HEK293 (cell line): ENCODE results near the gene NFKB1.

Experiments used
- CTCF ChIA-PET: fragments of 350-600 bp; formaldehyde crosslinking; extraction: SDS; loops from one replicate; lab custom pipeline; 2021; ENCODE audit warnings: antibody characterized with exemption; lab: Yijun Ruan, JAX
- POLR2A ChIA-PET: fragments of 300-600 bp; formaldehyde crosslinking; extraction: SDS; loops from one replicate; lab custom pipeline; 2020; ENCODE audit warnings: antibody characterized with exemption, inconsistent platforms; lab: Yijun Ruan, JAX
- H3K27ac ChIP-seq: fragments of 200-500 bp; sonication (Bioruptor generic); 2 replicates; pipeline ENCODE4 v1.5.1; 2014; ENCODE audit warnings: low read depth, low read length, control low read depth, inconsistent platforms; ENCODE audit errors: extremely low read depth
- H3K36me3 ChIP-seq, 2 experiments: fragments of 200-500 bp in 1 of 2; sonication (Bioruptor generic) in 1 of 2; 1 replicate in 1 of 2; 2 replicates in 1 of 2; pipeline ENCODE4 v1.5.1; 2014 to 2017; ENCODE audit warnings: inconsistent platforms in 2 of 2, low read length in 2 of 2; ENCODE audit not compliant: control insufficient read depth in 2 of 2, insufficient read depth in 1 of 2
- H3K4me1 ChIP-seq: fragments of 200-500 bp; sonication (Bioruptor generic); 2 replicates; pipeline ENCODE4 v1.5.1; 2014; ENCODE audit warnings: mild to moderate bottlenecking, low read length, inconsistent platforms; ENCODE audit not compliant: control insufficient read depth, insufficient read depth
- H3K4me3 ChIP-seq: 2 replicates; pipeline ENCODE4 v1.5.1; 2011; ENCODE audit warnings: low read depth, mild to moderate bottlenecking, control low read depth, low read length, moderate library complexity
- H3K9me3 ChIP-seq: fragments of 200-500 bp; sonication (Bioruptor generic); 2 replicates; pipeline ENCODE4 v1.5.1; 2014; ENCODE audit warnings: low read depth, low read length, inconsistent platforms; ENCODE audit not compliant: control insufficient read depth, insufficient read depth
- GFI1B ChIP-seq: fragments of 450-650 bp; formaldehyde crosslinking; IDR thresholded peaks from 2 replicates; pipeline ENCODE4 v1.5.1; 2016; ENCODE audit warnings: missing biosample characterization, missing genetic modification characterization
- KLF8 ChIP-seq: fragments of 450-650 bp; formaldehyde crosslinking; IDR thresholded peaks from 2 replicates; pipeline ENCODE4 v1.5.1; 2016; ENCODE audit warnings: missing biosample characterization, missing genetic modification characterization
- OVOL3 ChIP-seq: fragments of 450-650 bp; formaldehyde crosslinking; IDR thresholded peaks from 2 replicates; pipeline ENCODE4 v1.5.1; 2016; ENCODE audit warnings: missing biosample characterization, missing genetic modification characterization
- REPIN1 ChIP-seq: fragments of 450-650 bp; formaldehyde crosslinking; IDR thresholded peaks from 2 replicates; pipeline ENCODE4 v1.5.1; 2017; ENCODE audit warnings: missing biosample characterization, missing genetic modification characterization, low read depth
- ZBTB8A ChIP-seq: fragments of 450-650 bp; formaldehyde crosslinking; IDR thresholded peaks from 2 replicates; pipeline ENCODE4 v1.5.1; 2016; ENCODE audit warnings: missing biosample characterization, missing genetic modification characterization
- ZNF354C ChIP-seq: fragments of 450-650 bp; formaldehyde crosslinking; IDR thresholded peaks from 2 replicates; pipeline ENCODE4 v1.5.1; 2016; ENCODE audit warnings: missing biosample characterization, missing genetic modification characterization, low read depth, borderline replicate concordance
- ZNF423 ChIP-seq: fragments of 450-650 bp; formaldehyde crosslinking; IDR thresholded peaks from 2 replicates; pipeline ENCODE4 v1.5.1; 2016; ENCODE audit warnings: missing biosample characterization, missing genetic modification characterization
- ZNF560 ChIP-seq: fragments of 450-650 bp; formaldehyde crosslinking; IDR thresholded peaks from 2 replicates; pipeline ENCODE4 v1.5.1; 2017; ENCODE audit warnings: missing biosample characterization, missing genetic modification characterization, borderline replicate concordance
- ZNF660 ChIP-seq: fragments of 450-650 bp; IDR thresholded peaks from 2 replicates; pipeline ENCODE4 v1.5.1; 2018; ENCODE audit warnings: missing biosample characterization, mild to moderate bottlenecking, missing genetic modification characterization
- ZNF670 ChIP-seq: fragments of 450-650 bp; formaldehyde crosslinking; IDR thresholded peaks from 2 replicates; pipeline ENCODE4 v1.5.1; 2016; ENCODE audit warnings: missing biosample characterization, missing genetic modification characterization, low read depth
- TF ChIP-seq, protein P1 (sequence below): fragments of 450-650 bp; formaldehyde crosslinking; IDR thresholded peaks from 2 replicates; pipeline ENCODE4 v1.5.1; 2017; ENCODE audit warnings: missing biosample characterization, missing genetic modification characterization
- TF ChIP-seq, protein P2 (sequence below): fragments of 450-650 bp; formaldehyde crosslinking; IDR thresholded peaks from 2 replicates; pipeline ENCODE4 v1.5.1; 2016; ENCODE audit warnings: missing biosample characterization, missing genetic modification characterization
- TF ChIP-seq, protein P3 (sequence below): fragments of 450-650 bp; formaldehyde crosslinking; IDR thresholded peaks from 2 replicates; pipeline ENCODE4 v1.5.1; 2016; ENCODE audit warnings: missing biosample characterization, missing genetic modification characterization, low read depth

The NFKB1 gene

DNA sequence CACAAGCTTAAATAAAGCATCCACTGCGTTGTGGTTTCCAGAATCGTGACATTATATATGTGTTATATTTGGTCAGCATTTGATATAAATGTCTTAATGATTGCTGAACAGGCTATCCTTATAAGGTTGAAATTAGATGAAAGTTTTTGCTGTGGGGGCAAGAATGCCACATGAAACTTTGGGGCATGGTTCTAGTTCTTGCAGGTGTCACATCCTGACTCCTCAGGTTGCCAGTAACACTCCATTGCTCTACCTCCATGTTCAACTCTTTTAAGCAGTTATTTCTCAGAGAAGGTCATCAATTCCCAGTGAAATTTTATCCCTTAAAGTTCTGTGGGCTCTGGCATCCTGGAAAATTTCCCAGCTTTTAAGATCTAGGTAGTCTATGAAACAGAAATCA, 33.7 kb downstream of the NFKB1 start:
- H3K4me3 ChIP-seq: no peak overlapping the region
- H3K27ac ChIP-seq: no peak overlapping the region
- ChIA-PET CTCF (no interaction called here), POLR2A (no interaction called here)
- no peaks in the 10 kb centered on the region for H3K9me3 ChIP-seq
- no peaks in the 10 kb centered on the region for H3K4me1 ChIP-seq
- no peak for TF ChIP-seq OVOL3 (tag by site-specific recombination)
- TF ChIP-seq, protein P1, sequence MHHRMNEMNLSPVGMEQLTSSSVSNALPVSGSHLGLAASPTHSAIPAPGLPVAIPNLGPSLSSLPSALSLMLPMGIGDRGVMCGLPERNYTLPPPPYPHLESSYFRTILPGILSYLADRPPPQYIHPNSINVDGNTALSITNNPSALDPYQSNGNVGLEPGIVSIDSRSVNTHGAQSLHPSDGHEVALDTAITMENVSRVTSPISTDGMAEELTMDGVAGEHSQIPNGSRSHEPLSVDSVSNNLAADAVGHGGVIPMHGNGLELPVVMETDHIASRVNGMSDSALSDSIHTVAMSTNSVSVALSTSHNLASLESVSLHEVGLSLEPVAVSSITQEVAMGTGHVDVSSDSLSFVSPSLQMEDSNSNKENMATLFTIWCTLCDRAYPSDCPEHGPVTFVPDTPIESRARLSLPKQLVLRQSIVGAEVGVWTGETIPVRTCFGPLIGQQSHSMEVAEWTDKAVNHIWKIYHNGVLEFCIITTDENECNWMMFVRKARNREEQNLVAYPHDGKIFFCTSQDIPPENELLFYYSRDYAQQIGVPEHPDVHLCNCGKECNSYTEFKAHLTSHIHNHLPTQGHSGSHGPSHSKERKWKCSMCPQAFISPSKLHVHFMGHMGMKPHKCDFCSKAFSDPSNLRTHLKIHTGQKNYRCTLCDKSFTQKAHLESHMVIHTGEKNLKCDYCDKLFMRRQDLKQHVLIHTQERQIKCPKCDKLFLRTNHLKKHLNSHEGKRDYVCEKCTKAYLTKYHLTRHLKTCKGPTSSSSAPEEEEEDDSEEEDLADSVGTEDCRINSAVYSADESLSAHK (tag by site-specific recombination): no peak
- TF ChIP-seq ZNF660 (tag by site-specific recombination): peak; percentile 44; the same call in 1 of the 2 replicates
- H3K36me3 ChIP-seq: no peaks in the 10 kb centered on the region

DNA sequence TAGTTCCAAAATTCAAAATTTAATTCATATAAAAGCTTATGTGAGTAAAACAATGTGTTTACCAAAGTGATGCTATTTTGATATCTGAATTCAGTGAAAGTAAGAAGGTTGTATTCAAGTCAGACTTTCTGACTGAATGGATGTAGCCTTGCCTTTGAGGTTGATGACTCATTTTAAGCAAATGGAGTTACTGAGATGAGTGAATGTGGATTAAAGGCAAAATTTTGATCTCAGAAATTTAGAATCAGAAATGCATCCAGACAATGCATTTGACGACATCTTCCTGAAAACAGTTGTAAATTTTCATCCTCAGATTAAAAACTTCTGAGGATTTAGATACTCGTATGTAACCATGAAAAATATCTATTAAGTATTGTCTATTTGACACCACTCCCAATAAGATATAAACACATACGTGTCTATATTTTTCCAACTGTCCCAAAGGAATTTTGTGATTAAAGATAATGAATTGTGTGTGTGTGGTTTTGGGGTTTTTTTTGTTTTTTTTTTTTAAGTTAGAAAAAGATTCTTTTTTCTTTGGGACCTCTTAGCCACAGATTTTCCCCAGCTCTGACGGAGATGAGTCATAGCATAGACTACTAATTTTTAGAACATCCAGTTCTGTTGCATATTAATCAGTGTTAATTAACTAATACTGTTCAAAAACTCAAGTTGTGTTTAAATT, 34.4 kb downstream of the NFKB1 start:
- ChIA-PET CTCF (no interaction called here), POLR2A (no interaction called here)
- Histone ChIP-seq H3K9me3 (no peaks in the 10 kb centered on the region), H3K4me3 (no peak overlapping the region), H3K27ac (no peak overlapping the region), H3K36me3 (no peaks in the 10 kb centered on the region), H3K4me1 (no peaks in the 10 kb centered on the region)
- TF ChIP-seq ZNF670 (no peak), ZBTB8A (tag by site-specific recombination) (no peak), GFI1B (tag by site-specific recombination) (no peak)

DNA sequence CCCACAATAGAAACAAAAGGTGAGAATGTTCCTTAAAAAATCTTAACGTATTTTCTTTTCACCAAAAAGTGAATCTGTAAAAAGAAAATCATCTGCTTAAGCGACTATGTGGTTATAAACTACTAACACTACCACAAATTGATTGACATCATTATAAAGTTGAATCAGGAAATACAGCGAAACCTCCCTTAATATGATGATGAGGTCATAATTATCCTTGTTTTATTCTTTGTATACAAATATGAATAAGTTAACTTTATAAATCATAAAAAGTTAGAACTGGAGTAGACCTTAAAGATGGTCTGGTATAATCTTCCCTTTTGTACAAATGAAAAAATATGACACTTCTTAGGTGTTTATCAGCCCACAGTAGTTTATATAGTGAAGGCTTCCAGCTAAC, 35.6 kb downstream of the NFKB1 start:
- Histone ChIP-seq H3K36me3 (no peaks in the 10 kb centered on the region), H3K9me3 (no peaks in the 10 kb centered on the region), H3K4me3 (no peak overlapping the region), H3K4me1 (no peaks in the 10 kb centered on the region), H3K27ac (no peak overlapping the region)
- CTCF ChIA-PET: no interaction called here
- POLR2A ChIA-PET: no interaction called here
- TF ChIP-seq ZNF423 (no peak), ZNF354C (tag by site-specific recombination) (no peak)
- TF ChIP-seq, protein P2, sequence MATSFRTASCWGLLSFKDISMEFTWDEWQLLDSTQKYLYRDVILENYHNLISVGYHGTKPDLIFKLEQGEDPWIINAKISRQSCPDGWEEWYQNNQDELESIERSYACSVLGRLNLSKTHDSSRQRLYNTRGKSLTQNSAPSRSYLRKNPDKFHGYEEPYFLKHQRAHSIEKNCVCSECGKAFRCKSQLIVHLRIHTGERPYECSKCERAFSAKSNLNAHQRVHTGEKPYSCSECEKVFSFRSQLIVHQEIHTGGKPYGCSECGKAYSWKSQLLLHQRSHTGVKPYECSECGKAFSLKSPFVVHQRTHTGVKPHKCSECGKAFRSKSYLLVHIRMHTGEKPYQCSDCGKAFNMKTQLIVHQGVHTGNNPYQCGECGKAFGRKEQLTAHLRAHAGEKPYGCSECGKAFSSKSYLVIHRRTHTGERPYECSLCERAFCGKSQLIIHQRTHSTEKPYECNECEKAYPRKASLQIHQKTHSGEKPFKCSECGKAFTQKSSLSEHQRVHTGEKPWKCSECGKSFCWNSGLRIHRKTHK (tag by site-specific recombination): no peak
- TF ChIP-seq, protein P3, sequence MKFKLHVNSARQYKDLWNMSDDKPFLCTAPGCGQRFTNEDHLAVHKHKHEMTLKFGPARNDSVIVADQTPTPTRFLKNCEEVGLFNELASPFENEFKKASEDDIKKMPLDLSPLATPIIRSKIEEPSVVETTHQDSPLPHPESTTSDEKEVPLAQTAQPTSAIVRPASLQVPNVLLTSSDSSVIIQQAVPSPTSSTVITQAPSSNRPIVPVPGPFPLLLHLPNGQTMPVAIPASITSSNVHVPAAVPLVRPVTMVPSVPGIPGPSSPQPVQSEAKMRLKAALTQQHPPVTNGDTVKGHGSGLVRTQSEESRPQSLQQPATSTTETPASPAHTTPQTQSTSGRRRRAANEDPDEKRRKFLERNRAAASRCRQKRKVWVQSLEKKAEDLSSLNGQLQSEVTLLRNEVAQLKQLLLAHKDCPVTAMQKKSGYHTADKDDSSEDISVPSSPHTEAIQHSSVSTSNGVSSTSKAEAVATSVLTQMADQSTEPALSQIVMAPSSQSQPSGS (tag by site-specific recombination): peak; percentile 68

DNA sequence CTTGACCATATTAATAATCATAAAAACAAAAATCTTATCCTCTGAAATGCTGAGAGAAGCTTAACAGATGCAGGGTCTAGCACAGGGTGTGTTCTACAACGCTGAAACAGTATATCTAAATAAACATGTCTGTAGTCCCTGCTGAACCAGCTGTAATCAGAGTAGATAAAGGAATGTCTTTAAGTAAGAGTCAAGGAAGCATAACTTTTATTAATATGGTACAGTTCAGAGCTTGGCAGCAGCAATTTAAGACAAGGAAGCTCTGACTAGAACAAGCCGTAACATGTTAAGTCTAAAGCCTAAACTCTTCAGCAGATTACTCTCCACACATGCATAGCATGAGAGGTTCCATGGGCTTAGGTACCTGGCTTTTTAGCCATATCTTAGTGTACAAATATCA, 36.1 kb downstream of the NFKB1 start:
- no peaks in the 10 kb centered on the region for H3K36me3 ChIP-seq
- H3K4me3 ChIP-seq: no peak overlapping the region
- CTCF ChIA-PET: interaction anchor here (1.1 kb wide), 1 partner anchor 9 kb away, joined by 4 read pairs; no protein-coding TSS in a partner anchor
- no peaks in the 10 kb centered on the region for H3K4me1 ChIP-seq
- H3K27ac ChIP-seq: no peak overlapping the region
- TF ChIP-seq REPIN1 (tag by site-specific recombination): no peak
- TF ChIP-seq KLF8 (tag by site-specific recombination): no peak
- no peak for TF ChIP-seq ZNF560 (tag by site-specific recombination)
- TF ChIP-seq ZNF354C (tag by site-specific recombination): no peak
- TF ChIP-seq, all 188 proteins: peak for 0
- POLR2A ChIA-PET: no interaction called here
- H3K9me3 ChIP-seq: no peaks in the 10 kb centered on the region
